NT2/D1 (cell line): ENCODE results near the gene MRS2.

Experiments
- SUZ12 ChIP-seq: IDR thresholded peaks from 2 replicates; pipeline ENCODE4 v1.6.1; 2011; ENCODE audit not compliant: insufficient read length, insufficient read depth; ENCODE audit errors: extremely low read depth
- YY1 ChIP-seq: IDR thresholded peaks from 2 replicates; pipeline ENCODE4 v1.6.1; 2011; ENCODE audit not compliant: insufficient read length, insufficient read depth
- ZNF274 ChIP-seq: IDR thresholded peaks from 2 replicates; pipeline ENCODE4 v1.6.1; 2011; ENCODE audit warnings: mild to moderate bottlenecking, low read depth, low read length

- TF ChIP-seq ZNF274 (no peak), SUZ12 (no peak), YY1 (no peak)
Measured at GRCh38 chr6:24382220-24382540, 20.6 kb upstream of the MRS2 start.
